Pancreas (tissue), 10 donors: ENCODE measurements around the gene RSPO4. TPM values are rescaled to one million over a fixed set of nuclear protein-coding genes. Genes with fewer than 3 reads are reported as not detected.

ENCODE experiments used
- ATAC-seq, 4 donors: fragments of 200-7000 bp; cut with Tn5 transposase; one replicate each; pipeline versions ENCODE4 v1.8.0 to v1.9.1; 2020; ENCODE audit warnings: mild to moderate bottlenecking in 4 of 4, moderate library complexity in 4 of 4
- DNase-seq, 6 donors: peaks; one replicate each; pipeline ENCODE4 v3.0.0-alpha.2; 2020
- FAIRE-seq: peaks from 2 replicates; lab custom pipeline; 2012; peaks lifted over from hg19 to GRCh38; lab: Jason Lieb, UNC
- H3K27ac ChIP-seq, 4 donors: fragments of 200-600 bp; sonication (generic); 1 replicate in 3 of 4; 2 replicates in 1 of 4; pipeline versions ENCODE4 v1.5.0 to v1.8.0; 2020
- H3K27me3 ChIP-seq, 4 donors: fragments of 200-600 bp; one replicate each; pipeline ENCODE4 v1.8.0; 2021
- H3K36me3 ChIP-seq, 3 donors: fragments of 200-600 bp; sonication (generic) in 1 of 3; one replicate each; pipeline versions ENCODE4 v1.5.0 to v1.8.0; 2020 to 2021
- H3K4me1 ChIP-seq, 3 donors: fragments of 200-600 bp; one replicate each; pipeline ENCODE4 v1.8.0; 2021
- H3K4me3 ChIP-seq, 4 donors: fragments of 200-600 bp; sonication (generic) in 2 of 4; one replicate each; pipeline versions ENCODE4 v1.5.0 to v1.8.0; 2020 to 2021
- H3K9me3 ChIP-seq, 4 donors: fragments of 200-600 bp; one replicate each; pipeline ENCODE4 v1.8.0; 2021
- WGBS, 2 donors: extraction: QIAGEN DNeasy Blood & Tissue Kit; methylation state at CpG; one replicate each; pipeline ENCODE4 v1.1.7; 2013; 5-methylcytosine and 5-hydroxymethylcytosine counted together
- intact Hi-C, 3 donors: fragments of 100-400 bp; cut with DNase I; formaldehyde crosslinking; loops; one replicate each; pipeline versions ENCODE4 v1.11.1 to v1.14.2; 2022
- polyA plus RNA-seq, 2 donors: library from polyadenylated mRNA; stranded (reverse); fragments of 200-250 nt; gene quantifications; one replicate each; pipeline ENCODE4 v1.2.3, GENCODE V29; 2013
- total RNA-seq, 6 donors: library from RNA; stranded (reverse); fragmentation: NEBNext Ultra II Directional in 4 of 6; extraction: Animal tissue kit (Norgen Biotek cat#: 25700) in 4 of 6; gene quantifications; one replicate each; pipeline versions ENCODE4 v1.2.1 to v1.2.4, GENCODE V29; 2021 to 2023
- TF ChIP-seq, protein P1 (sequence below), 4 donors: fragments of 200-600 bp; sonication (generic) in 3 of 4; IDR thresholded peaks; one replicate each; pipeline versions ENCODE4 v1.5.0 to v1.8.0; 2021; ENCODE audit warnings: antibody characterized with exemption in 4 of 4
- donor health status: healthy with polysubstance abuse.
- donor health status: DM: no; HTN: no; CAD: no; lungs with moderate emphysema.
- donor health status: DM: no; HTN: no; CAD: no.
- donor health status: control.
- donor health status: control.
- donor health status: Bipolar disorder and iron deficiency.
- donor health status: DM: yes; HTN: yes; CAD: no.
- donor health status: DM: no; HTN: no; CAD: no.
- donor health status: DM: no; HTN: no; CAD: no.
- donor health status: DM: yes; HTN: yes; CAD: no.

RSPO4 gene
- total and polyA plus RNA-seq, 8 donors: 0.08 to 0.28 (median 0.09) TPM; not detected in 3

DNA sequence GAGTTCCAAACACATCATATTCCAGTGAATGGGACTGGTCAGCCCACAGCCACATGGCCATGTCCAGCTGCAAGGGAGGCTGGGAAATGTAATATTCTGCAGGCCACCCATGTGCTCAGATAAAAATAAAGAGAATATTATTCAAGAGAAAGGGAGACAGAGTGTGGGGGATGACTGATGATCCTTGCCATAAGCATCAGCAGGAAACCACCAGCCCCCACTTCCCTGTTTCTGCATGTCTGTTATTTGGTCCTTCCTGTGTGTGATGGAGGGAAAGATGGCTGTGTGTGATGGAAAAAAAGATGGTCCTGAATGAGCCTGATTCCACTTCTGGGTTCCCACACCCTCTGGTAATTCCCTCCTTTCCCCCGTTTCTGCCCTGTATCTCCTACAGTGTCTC is 13.1 kb upstream of the RSPO4 start:
- H3K4me3 ChIP-seq: no peak overlapping the region
- no peaks in the 10 kb centered on the region for H3K9me3 ChIP-seq
- H3K27me3 ChIP-seq: no peaks in the 10 kb centered on the region
- no peak for DNase-seq
- no peaks in the 10 kb centered on the region for H3K4me1 ChIP-seq
- H3K36me3 ChIP-seq: no peaks in the 10 kb centered on the region
- no peak for ATAC-seq
- H3K27ac ChIP-seq: no peak overlapping the region
- no peak for FAIRE-seq
- TF ChIP-seq, protein P1, sequence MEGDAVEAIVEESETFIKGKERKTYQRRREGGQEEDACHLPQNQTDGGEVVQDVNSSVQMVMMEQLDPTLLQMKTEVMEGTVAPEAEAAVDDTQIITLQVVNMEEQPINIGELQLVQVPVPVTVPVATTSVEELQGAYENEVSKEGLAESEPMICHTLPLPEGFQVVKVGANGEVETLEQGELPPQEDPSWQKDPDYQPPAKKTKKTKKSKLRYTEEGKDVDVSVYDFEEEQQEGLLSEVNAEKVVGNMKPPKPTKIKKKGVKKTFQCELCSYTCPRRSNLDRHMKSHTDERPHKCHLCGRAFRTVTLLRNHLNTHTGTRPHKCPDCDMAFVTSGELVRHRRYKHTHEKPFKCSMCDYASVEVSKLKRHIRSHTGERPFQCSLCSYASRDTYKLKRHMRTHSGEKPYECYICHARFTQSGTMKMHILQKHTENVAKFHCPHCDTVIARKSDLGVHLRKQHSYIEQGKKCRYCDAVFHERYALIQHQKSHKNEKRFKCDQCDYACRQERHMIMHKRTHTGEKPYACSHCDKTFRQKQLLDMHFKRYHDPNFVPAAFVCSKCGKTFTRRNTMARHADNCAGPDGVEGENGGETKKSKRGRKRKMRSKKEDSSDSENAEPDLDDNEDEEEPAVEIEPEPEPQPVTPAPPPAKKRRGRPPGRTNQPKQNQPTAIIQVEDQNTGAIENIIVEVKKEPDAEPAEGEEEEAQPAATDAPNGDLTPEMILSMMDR (IDR thresholded peaks at IDR 0.05): no peak
- intact Hi-C loops: no loop called here
- 42 to 50% methylated on average over 1 of the region's 1 CpG for whole genome bisulfite sequencing, 2 donors

DNA sequence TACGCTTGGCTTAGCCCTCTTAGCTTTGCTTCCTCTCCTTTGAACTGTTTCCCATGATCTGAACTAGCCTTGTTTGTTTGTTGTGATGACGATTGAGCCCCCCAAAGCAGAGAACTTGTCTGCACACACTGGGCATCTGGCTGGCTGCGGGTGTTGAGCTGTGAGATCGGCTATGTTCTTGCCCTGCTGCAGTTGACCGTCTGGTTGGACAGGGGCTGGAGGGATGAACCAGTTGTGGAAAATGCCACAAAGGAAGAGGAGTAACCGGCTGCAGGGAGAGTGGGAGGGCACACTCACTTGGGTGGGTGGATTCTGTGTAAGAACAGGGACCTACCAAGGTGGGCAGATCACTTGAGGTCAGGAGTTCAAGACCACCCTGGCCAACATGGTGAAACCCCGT is 12.4 kb upstream of the RSPO4 start:
- Histone ChIP-seq H3K4me1 (no peaks in the 10 kb centered on the region), H3K27me3 (no peaks in the 10 kb centered on the region), H3K36me3 (no peaks in the 10 kb centered on the region), H3K9me3 (no peaks in the 10 kb centered on the region), H3K4me3 (no peak overlapping the region), H3K27ac (no peak overlapping the region)
- intact Hi-C loops: no loop called here
- WGBS, 2 donors: 57 to 63% methylated on average over 7 of the region's 7 CpGs
- DNase-seq: no peak
- FAIRE-seq: no peak
- ATAC-seq: no peak
- TF ChIP-seq, protein P1 (IDR thresholded peaks at IDR 0.05): no peak

DNA sequence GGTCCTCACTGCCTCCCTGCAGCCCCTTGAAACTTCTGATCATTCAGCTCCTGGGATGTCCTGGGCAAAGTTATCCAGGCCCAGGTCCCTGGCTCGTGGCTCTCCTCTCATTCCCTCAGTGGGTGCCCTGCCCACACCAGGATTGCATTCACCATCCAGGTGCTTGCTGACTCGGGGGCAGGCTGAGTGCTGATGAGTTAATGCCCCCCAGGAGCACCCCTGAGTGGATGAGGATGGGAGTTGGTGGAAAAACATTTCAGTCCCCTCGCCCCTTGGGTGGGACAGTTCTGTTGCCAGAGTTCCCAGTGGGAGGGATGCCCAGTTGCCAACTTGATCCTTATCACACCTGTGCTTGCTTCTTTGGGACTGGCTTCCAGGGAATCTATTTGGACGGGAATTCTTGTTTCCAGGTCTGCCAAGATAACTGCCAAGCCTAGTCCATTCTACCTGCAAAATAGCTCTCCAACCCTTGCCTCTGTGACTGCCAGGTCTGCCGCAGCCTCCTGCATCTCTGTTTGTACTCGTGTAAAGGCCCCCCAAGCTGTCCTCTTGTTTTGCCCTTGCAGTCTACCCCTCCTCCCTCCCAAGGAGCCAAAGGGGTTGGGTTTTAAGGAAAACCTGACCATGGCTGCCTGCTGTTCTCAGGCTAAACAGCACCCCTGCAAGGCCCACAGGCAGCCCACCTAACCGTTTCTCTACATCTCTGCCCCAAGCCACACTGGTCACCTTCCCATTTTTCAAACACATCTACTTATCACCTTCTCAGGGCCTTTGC is 11.6 kb upstream of the RSPO4 start:
- no peaks in the 10 kb centered on the region for H3K27me3 ChIP-seq
- TF ChIP-seq, protein P1 (IDR thresholded peaks at IDR 0.05): no peak
- H3K4me1 ChIP-seq: no peaks in the 10 kb centered on the region
- H3K27ac ChIP-seq: no peak overlapping the region
- H3K36me3 ChIP-seq: no peaks in the 10 kb centered on the region
- ATAC-seq (no peak), FAIRE-seq (no peak), DNase-seq (no peak)
- H3K9me3 ChIP-seq: no peaks in the 10 kb centered on the region
- H3K4me3 ChIP-seq: no peak overlapping the region
- intact Hi-C loops: no loop called here
- 47 to 62% methylated on average over 7 of the region's 7 CpGs for WGBS, 2 donors

DNA sequence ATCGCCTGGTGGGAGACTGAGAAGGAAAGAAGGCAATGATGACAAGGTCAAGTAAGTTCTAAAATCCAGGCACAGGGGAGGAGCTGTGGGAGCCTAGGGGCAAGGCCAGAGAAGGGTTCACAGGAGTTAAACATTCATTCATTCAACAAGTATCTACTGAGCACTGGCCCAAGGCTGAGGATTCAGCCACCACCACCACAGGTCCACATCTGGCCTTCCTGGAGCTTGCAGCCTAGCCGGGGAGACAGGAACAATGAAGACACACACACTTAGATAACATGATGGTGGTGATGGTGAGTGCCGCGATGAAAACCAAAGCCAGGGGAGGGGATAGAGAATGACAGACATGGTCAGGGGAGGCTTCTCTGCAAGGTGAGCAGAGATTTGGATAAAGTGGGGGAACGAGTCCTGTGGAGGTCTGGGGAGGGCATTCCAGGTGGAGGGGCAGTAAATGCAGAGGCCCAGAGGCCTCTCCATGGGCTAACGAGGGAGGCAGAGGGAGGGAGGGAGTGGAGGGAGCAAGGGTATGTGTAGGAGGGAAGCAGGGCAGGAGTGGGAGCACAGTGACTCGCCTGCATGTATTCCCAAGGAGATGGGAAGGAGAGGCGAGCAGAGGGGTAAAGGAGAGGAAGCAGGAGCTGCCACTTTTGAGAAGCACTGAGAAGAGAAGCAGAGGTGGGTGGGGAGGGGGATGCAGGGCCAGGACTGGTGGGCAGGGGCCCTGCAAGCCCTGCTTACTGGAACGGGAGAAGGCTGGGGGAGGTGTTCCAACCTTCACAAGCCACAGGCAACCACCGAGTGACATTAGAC is 10.5 kb upstream of the RSPO4 start:
- no peak for FAIRE-seq
- WGBS, 2 donors: 51 to 63% methylated on average over 10 of the region's 10 CpGs
- intact Hi-C loops: no loop called here

More for the DNA sequence above, 10.5 kb upstream of the RSPO4 start:
- Histone ChIP-seq H3K4me1 (no peaks in the 10 kb centered on the region), H3K27me3 (no peaks in the 10 kb centered on the region), H3K4me3 (no peak overlapping the region), H3K27ac (no peak overlapping the region), H3K9me3 (no peaks in the 10 kb centered on the region), H3K36me3 (no peaks in the 10 kb centered on the region)
- no peak for ATAC-seq
- TF ChIP-seq, protein P1 (IDR thresholded peaks at IDR 0.05): no peak
- no peak for DNase-seq
